ENCODE data around the gene DACH1.

The DACH1 gene

DNA sequence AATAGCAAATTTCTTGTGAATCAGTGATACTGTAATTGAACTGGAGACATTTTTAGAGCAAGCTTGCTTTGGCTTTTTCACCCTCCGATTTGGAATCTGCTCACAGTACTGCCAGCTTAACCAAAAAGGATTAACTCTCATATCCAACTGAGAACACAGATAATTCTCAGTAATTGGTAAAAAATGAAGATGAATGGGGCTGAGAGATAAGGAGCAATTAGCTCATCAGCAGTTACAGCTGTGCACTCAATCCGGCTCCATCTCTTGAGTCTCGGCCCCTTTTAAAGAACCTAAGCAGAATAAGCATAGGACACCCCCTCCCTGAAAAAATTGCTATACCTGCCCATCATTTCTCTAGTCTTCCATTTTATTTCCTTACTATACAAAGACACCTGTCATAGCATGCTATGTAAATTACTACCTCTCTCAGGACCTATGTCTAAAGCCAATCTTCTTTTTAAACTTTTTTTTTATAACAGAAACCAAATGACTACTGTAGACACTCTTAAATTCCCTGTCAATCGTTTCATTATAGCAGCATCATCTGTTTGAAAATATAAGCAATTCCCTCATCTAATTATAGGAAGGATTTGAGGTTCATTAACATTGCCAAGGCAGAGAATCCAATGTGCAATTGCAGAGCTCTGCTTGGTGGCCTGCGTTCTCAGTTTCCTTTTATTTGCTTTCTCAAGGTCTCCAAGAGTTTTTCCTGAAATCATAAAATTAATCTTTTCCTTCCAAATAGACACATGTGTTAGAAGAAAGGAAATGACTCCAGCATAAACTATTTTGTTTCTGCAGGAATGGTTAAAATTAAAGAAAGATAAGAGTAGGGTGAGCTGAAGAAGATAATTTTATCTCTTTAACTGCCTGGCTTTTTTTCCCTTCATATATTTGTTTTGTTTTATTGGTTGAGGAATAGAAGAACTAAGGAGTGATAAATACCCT lies 242.1 kb downstream of the DACH1 start:
- DNase-seq (ENCODE audit: low read depth) = no peak

DNA sequence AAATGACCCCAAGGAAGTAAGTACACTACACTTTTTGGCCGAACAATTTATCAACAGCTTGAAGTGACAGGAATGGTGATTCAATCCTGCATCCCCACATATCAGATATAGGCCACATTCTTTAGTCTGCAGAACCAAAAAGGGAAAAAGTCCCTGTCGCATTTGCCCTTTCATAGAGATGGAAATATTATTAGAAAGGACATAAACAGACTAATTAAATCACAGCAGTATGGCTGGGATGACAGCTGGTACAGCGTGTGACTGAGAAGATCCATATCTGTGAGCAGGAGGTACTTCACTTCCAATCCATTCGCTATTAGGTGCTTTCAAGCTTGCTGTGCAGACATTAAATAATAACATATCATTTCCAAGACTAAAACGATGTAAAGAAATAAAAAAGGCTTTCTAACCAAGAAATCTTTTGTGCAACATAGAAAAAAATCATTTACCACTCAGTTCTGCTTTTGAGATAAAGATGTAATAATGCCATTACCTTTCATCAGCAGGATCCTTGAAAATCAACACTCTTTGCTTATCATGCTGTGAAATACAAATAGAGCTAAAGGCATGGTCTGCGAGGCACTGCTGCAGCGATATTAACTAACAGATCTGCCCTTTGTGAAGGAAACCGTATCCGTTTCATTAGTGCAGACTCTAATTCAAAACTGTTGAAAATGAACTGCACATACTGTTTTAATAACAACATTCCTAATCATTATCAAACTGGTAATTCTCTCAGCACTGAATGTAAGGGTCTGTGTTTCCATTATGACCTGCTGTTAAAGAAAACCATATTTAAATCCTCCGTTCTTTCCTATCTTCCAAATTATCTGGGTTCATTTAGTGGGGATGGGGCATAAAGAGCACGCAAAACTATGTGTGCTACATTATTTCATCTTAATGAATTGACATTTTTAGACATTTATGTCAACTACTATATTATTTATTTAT lies 245.6 kb downstream of the DACH1 start:
- DNase-seq (ENCODE audit: low read depth) = no peak

DNA sequence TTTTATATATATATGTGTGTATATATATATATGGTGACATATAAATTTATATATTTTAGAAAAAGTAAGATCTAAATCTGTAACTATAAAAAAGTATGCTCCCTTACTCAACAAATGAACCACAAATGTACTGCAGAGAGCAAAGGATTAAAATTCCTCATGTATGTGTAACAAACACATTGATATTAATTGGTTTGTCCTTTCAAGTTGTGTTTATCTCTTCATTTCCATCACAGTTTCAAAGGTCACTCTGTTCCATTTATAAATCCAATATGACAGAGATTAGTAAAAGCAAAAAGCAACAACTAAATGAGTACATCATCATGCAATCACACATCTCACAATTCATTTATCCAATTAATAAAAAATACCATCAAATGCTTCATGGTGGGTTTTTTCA lies 247.9 kb downstream of the DACH1 start:
- no peak for DNase-seq (ENCODE audit: low read depth)

DNA sequence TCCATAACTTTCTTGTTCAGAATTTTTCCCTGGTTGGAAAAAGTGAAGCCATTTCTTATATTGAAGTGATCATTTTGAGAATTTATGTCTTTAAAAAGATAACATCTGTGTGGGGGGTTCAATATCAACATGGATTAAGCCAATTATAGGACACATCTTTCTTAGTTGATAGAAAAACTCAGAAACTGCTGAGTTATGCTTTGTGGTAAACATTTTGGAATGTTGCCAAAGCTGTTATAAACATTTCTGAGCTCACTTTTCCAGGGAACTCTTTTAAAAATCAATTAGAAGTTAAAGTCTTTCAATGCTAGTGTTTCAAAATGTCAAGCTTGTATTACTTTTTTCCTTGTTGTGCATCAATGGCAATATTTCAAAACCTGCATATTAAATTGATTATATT lies 248.8 kb downstream of the DACH1 start:
- no peak for DNase-seq (ENCODE audit: low read depth)

DNA sequence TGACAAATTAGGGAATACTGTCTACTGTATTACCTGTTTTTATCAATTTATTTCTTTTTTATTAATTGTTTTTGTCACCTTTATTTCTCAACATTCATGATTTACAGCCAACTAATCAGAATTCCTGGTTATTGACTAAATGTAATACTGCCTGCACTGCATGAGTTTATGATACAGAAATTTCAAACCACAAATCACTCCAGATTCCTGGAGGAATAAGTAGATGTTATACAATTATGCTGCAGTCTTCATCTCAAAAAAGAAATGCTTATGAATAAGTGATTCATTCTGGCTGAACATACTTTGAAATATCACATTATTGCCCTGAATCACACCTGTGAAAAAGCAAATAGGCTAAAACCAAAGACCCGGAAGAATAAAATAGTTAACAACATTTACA lies 249.7 kb downstream of the DACH1 start:
- no peak for DNase-seq (ENCODE audit: low read depth)

DNA sequence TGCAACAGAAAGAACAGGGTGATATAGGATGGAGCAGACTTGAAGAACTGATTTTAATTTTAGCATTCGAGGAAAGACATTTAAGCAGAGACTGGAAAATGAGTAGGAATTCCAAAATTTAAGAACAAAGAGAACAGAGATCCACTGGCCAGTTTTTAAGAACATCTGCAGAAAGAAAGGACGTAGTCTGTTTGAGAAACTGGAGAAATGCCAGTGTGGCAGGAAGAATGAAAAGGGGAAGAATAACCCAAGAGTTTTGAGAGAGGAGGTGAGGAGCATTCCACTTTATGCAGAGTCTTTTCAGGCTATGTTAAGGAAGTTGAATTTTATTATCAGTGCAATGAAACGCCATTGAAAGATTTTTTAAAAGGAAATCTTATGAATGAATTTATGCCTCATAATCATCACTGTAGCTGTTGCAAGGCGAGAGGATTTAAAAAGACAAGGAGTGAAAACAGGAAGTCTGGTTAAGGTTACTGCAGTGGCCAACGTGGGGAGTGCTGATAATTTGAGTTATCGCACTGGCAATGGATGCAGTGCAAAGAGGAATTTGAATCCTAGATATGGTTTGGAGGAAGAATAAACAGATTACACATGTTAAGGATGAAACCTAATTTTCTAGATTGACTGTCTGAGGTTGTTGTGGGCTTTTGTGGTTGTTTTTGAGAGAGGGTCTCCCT lies 253.8 kb downstream of the DACH1 start:
- DNase-seq (ENCODE audit: low read depth) = no peak

DNA sequence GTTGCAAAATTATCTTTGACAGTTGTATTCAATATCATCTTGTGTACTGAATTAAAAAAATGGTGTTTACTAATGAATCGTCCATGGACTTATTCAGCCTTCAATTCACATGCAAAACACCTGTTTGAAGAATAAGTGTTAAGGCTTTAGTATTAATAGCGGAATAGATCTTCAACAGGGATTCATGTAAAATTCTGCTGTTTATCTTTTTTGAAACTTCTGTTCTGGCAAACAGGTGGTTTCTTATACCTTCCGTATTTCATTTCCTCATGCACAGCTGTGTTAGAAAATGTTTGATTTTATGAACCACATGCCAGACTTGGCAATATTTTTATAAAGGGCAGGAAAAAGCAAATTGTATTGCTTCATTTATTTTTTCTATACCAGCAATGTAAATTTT lies 255.7 kb downstream of the DACH1 start:
- no peak for DNase-seq (ENCODE audit: low read depth)

DNA sequence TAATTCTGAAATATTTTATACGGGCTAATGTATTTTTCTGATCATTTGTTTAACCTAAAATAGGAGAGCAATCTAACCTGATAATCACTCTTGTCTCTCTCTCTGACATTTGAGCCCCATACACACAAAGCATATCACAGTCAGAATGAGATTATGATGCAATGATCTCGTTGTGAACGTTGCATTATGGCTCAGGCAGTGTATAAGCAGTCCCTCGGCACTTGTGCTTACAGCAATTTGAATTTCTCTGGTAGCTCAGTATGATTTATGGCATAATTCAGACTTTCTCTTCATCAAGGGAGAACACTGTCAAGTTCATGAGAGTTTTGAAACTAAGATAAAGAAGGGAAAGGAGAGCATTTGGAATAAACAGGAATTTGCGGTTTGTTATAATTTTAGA lies 256.1 kb downstream of the DACH1 start:
- DNase-seq (ENCODE audit: low read depth) = no peak

DNA sequence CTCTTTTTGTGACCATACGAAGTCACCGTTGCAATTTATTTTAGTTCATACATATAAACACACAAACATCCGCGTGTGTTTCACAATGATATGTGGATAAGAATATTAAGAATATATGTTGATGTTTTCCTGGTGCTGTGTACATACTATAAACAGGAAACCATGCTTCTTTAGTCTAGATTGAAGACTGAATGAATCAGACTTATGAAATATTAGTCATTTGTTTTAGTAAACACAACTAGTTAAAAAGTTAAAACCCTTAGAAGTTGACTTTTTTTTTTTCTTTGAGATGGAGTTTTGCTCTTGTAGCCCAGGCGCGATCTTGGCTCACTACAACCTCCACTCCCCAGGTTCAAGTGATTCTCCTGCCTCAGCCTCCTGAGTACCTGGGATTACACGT lies 257.7 kb downstream of the DACH1 start:
- no peak for DNase-seq (ENCODE audit: low read depth)

DNA sequence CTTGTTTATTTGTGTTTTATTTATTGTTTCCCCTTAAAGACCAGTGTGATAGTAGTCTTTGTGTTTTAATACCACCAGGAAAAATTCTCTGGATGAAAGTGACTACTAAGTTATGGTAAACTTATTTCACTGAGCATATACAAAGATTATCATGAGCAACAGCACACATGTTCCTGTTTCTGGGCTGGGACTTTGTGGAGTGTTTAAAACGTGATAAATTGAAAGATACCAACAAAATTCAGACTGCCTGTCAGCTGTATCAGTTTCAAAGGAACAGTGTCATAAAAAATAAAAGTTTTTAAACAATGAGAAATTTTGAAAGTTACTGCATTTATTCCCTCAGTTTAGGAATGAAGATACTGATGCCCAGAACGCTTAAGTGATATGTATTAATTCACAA lies 259.4 kb downstream of the DACH1 start:
- no peak for DNase-seq (ENCODE audit: low read depth)

DNA sequence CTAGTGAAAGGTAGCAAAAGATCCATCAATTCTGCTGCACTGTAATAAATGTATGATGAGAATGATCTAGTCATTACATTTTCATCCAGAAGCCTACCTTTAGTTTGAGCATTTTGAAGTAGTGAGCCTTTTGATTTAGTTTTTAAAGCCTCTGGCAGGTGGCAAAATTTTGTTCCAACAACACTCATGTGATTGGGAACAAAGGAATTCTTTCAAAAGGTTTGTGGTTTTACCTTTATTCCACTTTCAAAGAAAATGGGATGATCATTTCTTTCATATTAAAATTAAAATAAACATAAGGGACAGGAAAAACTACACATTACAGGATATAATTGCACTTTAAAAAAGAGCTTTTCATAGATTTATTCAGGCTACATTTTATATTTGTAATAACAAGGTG lies 260.2 kb downstream of the DACH1 start:
- DNase-seq (ENCODE audit: low read depth) = no peak

DNA sequence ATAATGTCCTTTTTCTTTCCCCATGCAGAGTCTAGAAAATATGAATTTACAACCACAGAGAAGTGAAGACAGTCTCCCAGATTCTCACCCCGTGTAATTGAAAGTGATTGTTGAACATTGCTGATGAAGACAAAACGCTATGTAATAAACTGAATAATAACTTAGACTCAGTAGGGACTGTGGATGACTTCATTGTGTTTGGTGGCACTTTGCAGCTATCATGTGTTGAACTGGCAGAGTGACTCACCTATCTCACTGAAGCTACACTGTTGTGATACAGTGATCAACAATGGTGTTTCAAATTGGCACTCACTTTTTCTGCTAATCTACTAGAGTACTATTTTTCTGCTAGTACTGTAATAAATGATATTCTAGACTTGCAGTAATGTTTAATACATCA lies 261.3 kb downstream of the DACH1 start:
- DNase-seq (ENCODE audit: low read depth) = no peak

DNA sequence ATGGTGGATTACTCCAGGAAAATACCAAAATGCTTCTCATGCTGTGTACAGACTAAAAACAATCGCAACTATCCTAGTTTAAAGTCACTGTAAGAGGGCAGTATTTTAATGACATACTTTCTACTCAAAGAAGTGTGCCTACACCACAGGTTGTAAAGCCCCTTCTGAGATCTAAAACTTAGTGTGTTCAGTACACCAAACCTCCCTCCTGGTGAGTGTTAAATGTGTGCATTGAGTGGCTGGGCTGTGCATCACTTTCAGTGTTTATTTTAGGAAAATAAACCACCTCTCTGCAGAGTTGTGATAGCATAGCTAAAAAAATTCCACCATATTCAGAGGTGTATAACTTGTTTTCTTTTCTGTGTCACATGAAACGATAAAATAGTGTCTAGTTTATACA lies 263.7 kb downstream of the DACH1 start:
- no peak for DNase-seq (ENCODE audit: low read depth)

DNA sequence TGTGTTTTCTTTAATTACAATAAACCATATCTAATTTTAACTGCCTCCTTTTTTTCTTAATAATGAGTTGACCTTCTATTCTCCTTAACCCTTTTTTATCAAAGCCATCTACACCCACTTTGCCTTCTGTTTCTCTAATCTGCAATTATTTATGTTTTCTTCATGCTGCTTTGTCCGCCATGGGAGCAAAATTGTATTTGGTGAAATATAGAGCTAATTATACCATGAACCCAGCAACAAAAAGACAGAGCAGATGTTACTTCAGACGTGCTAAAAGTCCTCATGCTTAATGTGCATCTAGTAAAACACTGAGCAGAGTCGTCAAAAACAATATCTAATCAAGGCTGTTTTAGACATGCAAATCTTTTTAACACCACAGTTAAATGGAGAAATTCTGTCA lies 264.7 kb downstream of the DACH1 start:
- no peak for DNase-seq (ENCODE audit: low read depth)

DNA sequence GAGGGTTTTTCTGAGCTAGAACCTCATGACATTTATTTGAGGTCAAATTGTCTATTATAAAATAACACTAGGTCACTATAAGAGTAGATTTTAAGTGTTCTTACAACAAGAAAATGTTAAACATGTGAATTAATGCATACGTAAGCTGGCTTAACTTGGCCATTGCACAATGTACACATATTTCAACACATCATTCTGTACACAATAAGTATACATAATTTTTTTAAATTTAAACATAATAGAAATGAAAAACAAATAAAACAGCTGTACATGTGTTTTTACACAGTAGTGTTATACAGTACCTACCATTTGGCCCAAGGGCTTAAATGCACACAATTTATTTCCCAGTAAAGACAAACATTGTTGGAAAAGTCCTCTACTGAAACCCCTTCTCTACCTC lies 269.9 kb downstream of the DACH1 start:
- no peak for DNase-seq (ENCODE audit: low read depth)

DNA sequence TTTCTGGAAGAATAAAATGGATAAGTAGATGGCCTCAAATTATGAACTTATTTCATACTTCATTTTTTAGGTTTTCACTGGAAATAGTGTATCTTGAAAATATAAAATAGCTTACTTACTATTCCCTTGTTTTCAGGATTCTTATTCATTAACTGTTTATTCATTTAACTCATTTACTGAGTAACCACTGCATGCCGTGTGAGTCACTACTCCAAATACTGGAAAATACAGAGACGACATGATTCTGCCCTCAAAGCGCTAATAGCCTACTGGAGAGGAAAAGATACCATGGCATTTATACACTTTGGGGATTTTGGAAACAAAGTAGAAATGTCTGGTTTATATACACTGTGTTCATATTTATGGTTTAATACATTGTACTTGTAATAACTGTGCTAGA lies 270.9 kb downstream of the DACH1 start:
- DNase-seq (ENCODE audit: low read depth) = no peak

DNA sequence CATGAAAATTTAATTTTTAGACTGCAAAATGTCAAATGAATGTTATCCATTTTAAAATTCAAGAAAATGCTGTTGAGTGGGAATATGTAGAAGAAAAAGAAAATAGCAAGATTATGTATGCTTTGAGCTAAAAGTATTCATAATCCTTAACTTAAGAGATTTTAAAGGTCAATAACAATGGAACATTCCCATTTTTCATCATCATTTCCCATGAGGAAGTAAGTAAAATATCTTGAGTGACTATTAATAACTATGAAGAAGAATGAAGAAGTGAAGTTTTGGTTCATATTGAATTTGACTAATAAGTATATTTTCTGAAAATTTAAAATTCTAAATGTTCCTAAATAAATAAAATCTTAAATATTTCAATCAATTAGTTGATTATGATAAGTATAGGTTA lies 273.4 kb downstream of the DACH1 start:
- DNase-seq (ENCODE audit: low read depth) = no peak

DNA sequence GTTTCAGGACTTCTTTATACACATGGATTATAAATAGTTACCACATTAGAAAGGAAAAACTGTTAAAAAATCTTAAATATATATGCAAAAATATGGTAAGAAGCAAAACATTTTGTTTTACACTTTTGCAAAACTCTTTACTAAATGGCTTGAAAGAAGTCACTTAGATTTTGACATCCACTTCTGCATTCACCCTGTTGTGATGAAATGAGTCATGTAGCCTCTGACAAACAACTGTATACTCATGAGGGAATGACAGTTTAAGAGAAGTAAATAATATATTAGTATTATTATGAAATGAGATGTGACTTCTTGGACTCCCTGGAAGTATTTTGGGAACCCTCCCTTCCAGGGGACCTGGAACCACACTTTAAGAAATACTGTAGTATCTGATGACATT lies 275.6 kb downstream of the DACH1 start:
- no peak for DNase-seq (ENCODE audit: low read depth)

DNA sequence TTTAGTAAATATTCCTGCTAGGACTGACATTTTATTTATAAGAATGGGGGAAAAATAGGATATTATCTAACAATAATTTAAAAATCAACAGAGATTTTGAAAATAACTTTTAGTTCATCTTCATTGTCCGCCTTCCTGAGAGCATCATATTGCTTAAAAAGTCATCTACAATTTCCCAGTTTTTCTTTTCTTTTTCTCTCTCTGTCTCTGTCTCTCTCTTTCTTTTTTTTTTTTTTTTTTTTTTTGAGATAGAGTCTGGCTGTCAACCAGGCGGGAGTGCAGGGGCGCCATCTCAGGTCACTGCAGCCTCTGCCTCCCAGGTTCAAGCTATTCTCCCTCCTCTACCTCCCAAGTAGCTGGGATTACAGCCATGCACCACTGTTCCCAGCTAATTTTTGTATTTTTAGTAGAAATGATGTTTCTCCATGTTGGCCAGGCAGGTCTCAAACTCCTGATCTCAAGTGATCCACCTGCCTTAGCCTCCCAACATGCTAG lies 276.3 kb downstream of the DACH1 start:
- DNase-seq (ENCODE audit: low read depth) = no peak

DNA sequence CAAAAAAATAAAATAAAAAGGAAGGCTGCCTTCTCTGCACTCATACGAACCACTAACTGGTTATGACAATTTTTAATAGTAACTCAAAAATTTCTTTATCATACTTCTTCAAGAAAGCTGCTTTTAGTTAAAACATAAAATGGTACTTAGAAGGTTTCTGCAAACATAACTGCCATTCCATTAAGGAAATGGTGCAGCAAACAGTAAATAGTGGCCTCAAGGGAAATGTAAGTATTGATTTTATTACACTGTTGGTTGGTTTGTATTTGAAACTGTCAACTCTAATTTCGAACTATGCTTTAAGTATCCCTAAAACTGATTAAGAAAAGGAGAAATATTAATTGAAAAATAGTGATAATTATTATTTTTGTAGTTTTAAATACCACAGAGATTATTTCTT lies 278.0 kb downstream of the DACH1 start:
- DNase-seq (ENCODE audit: low read depth) = no peak

DNA sequence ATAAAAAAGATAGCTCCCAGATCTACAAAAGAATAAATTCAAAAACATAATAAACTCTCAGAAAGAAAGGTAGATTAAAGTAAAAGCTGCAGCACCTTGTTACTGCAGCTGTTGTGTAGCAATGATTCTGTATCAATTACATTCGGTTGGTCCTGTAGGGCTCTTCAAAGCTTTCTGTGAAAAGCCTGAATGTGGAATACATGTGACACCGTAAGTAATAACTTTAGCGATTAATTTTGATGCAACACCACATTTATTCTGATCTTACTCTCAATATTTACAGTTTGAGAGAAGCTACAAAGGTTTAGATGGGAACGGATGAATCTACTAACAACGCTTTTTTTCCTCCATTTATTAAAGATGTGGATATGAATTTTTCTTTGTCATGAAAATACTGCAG lies 279.2 kb downstream of the DACH1 start:
- DNase-seq (ENCODE audit: low read depth) = no peak

DNA sequence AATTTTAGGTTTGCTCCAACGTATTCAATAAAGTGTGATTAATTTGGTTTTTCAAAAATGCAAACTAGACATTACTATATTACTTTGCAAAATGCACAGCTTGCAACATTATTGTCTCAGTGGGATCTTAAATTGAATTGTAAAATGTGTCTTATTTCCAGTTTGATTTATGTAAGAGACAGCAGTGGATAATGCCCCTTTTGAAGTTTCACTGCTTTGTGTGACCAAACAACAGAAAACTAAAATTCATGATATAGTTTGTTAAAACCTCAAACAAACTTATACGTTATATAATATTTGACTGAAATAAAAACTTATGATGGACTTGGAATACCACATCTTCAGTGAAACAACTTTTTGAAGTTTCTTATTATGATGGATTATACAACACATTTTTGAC lies 279.8 kb downstream of the DACH1 start:
- DNase-seq (ENCODE audit: low read depth) = no peak
